HL-60 (cell line): ENCODE data around the gene TIA1.

Experiments used
- GABPA ChIP-seq: IDR thresholded peaks from 2 replicates; pipeline ENCODE4 v1.6.1; 2012; ENCODE audit warnings: low read depth
- POLR2AphosphoS5 ChIP-seq: IDR thresholded peaks from 2 replicates; pipeline ENCODE4 v1.6.1; 2012; ENCODE audit warnings: low read depth
- TF ChIP-seq, protein P1 (sequence below): IDR thresholded peaks from one replicate; pipeline ENCODE4 v1.5.1; 2011; ENCODE audit warnings: low read length, control low read depth, inconsistent platforms; ENCODE audit not compliant: insufficient read depth
- TF ChIP-seq, protein P2 (sequence below): IDR thresholded peaks from 2 replicates; pipeline ENCODE4 v1.6.1; 2012; ENCODE audit warnings: low read depth; ENCODE audit not compliant: insufficient replicate concordance

DNA sequence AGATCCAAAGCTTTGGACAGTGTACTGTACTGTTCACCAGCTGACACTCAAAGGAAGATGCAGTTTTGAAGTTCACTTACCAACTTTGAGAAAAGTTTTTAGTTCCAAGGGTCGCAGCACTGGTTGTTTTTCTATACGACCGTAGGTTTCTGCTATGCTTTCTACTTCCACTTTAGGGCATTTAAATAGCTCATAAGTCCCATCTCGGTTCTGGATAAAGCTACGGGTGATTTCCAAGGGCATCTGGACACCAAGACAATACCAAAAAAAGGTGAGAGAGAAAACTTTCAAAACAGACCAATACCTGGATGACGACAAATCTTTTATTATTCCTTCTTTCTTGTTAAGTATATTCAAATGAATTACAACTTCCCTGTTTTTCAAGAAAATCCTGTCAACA, 87.9 kb downstream of the TIA1 start:
- TF ChIP-seq, protein P1, sequence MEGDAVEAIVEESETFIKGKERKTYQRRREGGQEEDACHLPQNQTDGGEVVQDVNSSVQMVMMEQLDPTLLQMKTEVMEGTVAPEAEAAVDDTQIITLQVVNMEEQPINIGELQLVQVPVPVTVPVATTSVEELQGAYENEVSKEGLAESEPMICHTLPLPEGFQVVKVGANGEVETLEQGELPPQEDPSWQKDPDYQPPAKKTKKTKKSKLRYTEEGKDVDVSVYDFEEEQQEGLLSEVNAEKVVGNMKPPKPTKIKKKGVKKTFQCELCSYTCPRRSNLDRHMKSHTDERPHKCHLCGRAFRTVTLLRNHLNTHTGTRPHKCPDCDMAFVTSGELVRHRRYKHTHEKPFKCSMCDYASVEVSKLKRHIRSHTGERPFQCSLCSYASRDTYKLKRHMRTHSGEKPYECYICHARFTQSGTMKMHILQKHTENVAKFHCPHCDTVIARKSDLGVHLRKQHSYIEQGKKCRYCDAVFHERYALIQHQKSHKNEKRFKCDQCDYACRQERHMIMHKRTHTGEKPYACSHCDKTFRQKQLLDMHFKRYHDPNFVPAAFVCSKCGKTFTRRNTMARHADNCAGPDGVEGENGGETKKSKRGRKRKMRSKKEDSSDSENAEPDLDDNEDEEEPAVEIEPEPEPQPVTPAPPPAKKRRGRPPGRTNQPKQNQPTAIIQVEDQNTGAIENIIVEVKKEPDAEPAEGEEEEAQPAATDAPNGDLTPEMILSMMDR: no peak
- TF ChIP-seq POLR2AphosphoS5: no peak
- TF ChIP-seq, protein P2, sequence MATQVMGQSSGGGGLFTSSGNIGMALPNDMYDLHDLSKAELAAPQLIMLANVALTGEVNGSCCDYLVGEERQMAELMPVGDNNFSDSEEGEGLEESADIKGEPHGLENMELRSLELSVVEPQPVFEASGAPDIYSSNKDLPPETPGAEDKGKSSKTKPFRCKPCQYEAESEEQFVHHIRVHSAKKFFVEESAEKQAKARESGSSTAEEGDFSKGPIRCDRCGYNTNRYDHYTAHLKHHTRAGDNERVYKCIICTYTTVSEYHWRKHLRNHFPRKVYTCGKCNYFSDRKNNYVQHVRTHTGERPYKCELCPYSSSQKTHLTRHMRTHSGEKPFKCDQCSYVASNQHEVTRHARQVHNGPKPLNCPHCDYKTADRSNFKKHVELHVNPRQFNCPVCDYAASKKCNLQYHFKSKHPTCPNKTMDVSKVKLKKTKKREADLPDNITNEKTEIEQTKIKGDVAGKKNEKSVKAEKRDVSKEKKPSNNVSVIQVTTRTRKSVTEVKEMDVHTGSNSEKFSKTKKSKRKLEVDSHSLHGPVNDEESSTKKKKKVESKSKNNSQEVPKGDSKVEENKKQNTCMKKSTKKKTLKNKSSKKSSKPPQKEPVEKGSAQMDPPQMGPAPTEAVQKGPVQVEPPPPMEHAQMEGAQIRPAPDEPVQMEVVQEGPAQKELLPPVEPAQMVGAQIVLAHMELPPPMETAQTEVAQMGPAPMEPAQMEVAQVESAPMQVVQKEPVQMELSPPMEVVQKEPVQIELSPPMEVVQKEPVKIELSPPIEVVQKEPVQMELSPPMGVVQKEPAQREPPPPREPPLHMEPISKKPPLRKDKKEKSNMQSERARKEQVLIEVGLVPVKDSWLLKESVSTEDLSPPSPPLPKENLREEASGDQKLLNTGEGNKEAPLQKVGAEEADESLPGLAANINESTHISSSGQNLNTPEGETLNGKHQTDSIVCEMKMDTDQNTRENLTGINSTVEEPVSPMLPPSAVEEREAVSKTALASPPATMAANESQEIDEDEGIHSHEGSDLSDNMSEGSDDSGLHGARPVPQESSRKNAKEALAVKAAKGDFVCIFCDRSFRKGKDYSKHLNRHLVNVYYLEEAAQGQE: no peak
- TF ChIP-seq GABPA: no peak
